Astrocyte of the cerebellum (primary cell): Measurements from ENCODE around the gene HSPB2.

ENCODE experiments used
- DNase-seq: peaks from one replicate; pipeline ENCODE4 v3.0.0-alpha.2; 2011; ENCODE audit warnings: low read depth
- H3K4me3 ChIP-seq: 2 replicates; pipeline ENCODE4 v1.5.1; 2011; ENCODE audit warnings: mild to moderate bottlenecking, low read depth, low read length, moderate library complexity
- CTCF ChIP-seq: IDR thresholded peaks from 2 replicates; pipeline ENCODE4 v1.5.1; 2012; ENCODE audit warnings: low read length, low read depth, moderate library complexity, mild to moderate bottlenecking; ENCODE audit errors: missing control alignments
- in situ Hi-C: cut with HindIII; loops from 2 replicates; pipeline ENCODE4 v1.10.0; 2017; ENCODE audit warnings: low sequenced_read_pairs

Gene HSPB2

GRCh38 chr11:111936040-111936540 lies 23.6 kb downstream of the HSPB2 start:
- in situ Hi-C loops = no loop called here
- peak overlapping the region; percentile 56 for H3K4me3 ChIP-seq
- DNase-seq = no peak
- TF ChIP-seq CTCF = no peak

GRCh38 chr11:111937461-111937769 lies 24.9 kb downstream of the HSPB2 start:
- no peak for DNase-seq
- H3K4me3 ChIP-seq = peak overlapping the region; percentile 56
- in situ Hi-C loops = no loop called here
- TF ChIP-seq CTCF = no peak

- DNase-seq = no peak
- H3K4me3 ChIP-seq = peak overlapping the region; percentile 56
- in situ Hi-C loops = no loop called here
- no peak for TF ChIP-seq CTCF
These were observed 25.3 kb downstream of the HSPB2 start for GRCh38 chr11:111937844-111938243.

DNA sequence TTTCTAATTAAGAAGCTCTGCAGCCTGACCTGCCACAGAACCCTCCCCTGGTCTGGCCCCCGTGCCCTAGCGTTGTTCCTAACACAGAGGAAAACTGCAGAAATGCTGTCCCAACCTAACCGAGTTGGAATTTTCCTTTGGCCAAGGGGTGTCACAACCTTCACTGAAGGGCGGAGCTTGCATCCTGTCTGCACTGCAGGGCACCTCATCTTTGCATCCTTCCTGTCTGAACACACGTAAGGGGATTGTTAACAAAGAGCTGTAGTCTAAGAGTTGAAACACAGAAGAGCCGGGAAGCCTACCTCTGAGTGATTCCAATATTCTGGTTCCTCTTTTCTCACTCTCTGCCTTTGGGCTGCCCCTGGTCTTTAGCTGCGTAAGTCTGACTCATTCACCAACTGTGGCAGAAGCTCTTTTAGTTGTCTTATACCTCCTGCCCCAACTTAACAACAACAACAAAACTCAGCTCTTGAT lies 26.2 kb downstream of the HSPB2 start:
- in situ Hi-C loops = no loop called here
- no peak for DNase-seq
- peak overlapping the region; percentile 56 for H3K4me3 ChIP-seq
- no peak for TF ChIP-seq CTCF

DNA sequence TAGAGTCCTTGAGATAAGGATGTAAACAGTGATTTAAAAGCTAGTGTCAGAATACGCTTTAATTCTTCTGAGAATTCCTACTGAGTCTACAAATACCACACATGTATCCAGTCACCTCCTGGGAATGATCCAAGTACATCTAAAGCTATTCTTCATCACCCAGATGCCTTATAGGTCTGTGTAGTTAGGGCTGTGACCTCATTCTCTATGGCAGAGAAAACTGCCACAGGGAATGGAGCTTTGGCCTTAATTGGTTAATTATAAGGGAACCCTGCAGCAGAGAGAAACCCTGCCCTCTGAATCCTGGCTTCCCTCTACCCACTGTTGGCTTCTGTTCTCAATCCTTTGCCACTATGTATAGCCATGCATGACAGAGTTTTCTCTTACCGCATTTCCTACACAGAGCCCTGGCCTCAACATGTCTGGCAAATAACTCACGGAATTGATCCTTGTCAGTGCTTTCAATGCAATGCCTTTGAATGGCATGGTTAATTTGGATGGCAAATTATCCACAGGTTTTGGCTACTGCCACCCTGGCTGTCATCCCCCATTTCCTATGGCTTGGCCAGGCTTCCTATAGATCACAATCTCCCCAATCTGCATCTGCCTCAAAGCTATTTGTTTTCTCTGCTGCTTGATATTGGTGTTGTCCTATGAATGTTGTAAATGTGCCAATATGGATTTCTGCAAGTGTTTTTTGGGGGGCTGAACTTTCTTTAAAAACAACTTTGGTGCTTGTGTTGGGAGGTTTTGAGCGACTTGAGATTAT lies 27.5 kb downstream of the HSPB2 start:
- no peak for TF ChIP-seq CTCF
- peak; percentile 85 for DNase-seq
- in situ Hi-C loops = no loop called here
- no peak overlapping the region for H3K4me3 ChIP-seq

GRCh38 chr11:111941963-111942362 lies 29.4 kb downstream of the HSPB2 start:
- in situ Hi-C loops = no loop called here
- H3K4me3 ChIP-seq = no peak overlapping the region
- no peak for DNase-seq
- TF ChIP-seq CTCF = no peak
